Measurements from ENCODE around the gene DCAF17.

The DCAF17 gene

GRCh38 chr2:171487201-171487600 lies 53.2 kb downstream of the DCAF17 start:
- no peak overlapping the region for H3K4me3 ChIP-seq (ENCODE audit: low read depth in 1 of 2, low read length in 2 of 2)
- H3K4me1 ChIP-seq (ENCODE audit: insufficient read depth, low read length), result no peaks in the 10 kb centered on the region
- no peak overlapping the region for H2AFZ ChIP-seq (ENCODE audit: low read depth, low read length)
- DNase-seq (no peak), ATAC-seq (ENCODE audit: insufficient read depth, low read depth) (no peak)
- no peaks in the 10 kb centered on the region for H4K20me1 ChIP-seq (ENCODE audit: insufficient read depth, low read length)
- TF ChIP-seq, protein P1, sequence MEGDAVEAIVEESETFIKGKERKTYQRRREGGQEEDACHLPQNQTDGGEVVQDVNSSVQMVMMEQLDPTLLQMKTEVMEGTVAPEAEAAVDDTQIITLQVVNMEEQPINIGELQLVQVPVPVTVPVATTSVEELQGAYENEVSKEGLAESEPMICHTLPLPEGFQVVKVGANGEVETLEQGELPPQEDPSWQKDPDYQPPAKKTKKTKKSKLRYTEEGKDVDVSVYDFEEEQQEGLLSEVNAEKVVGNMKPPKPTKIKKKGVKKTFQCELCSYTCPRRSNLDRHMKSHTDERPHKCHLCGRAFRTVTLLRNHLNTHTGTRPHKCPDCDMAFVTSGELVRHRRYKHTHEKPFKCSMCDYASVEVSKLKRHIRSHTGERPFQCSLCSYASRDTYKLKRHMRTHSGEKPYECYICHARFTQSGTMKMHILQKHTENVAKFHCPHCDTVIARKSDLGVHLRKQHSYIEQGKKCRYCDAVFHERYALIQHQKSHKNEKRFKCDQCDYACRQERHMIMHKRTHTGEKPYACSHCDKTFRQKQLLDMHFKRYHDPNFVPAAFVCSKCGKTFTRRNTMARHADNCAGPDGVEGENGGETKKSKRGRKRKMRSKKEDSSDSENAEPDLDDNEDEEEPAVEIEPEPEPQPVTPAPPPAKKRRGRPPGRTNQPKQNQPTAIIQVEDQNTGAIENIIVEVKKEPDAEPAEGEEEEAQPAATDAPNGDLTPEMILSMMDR (IDR thresholded peaks at IDR 0.05; ENCODE audit: borderline replicate concordance, extremely low read depth, low read length, poor library complexity, severe bottlenecking), result no peak
- no peak for TF ChIP-seq EZH2 (IDR thresholded peaks at IDR 0.05; ENCODE audit: borderline replicate concordance, low read depth, low read length, severe bottlenecking)
- no peaks in the 10 kb centered on the region for H3K79me2 ChIP-seq (ENCODE audit: insufficient read depth, low read length)
- H3K27ac ChIP-seq (ENCODE audit: low read length), result no peak overlapping the region
- no peak overlapping the region for H3K9ac ChIP-seq (ENCODE audit: low read depth, low read length)
- H3K4me2 ChIP-seq (ENCODE audit: insufficient read depth, low read length), result no peak overlapping the region
- H3K36me3 ChIP-seq (ENCODE audit: insufficient read depth, low read length), result peaks cover 16% of the 10 kb centered on the region; the same call in 1 of the 2 replicates
- no peaks in the 10 kb centered on the region for H3K27me3 ChIP-seq (ENCODE audit: insufficient read depth, low read length, poor library complexity)
- H3K9me3 ChIP-seq (ENCODE audit: insufficient read depth, low read length, severe bottlenecking), result no peaks in the 10 kb centered on the region

GRCh38 chr2:171487803-171488259 lies 53.8 kb downstream of the DCAF17 start:
- Histone ChIP-seq H3K4me1 (ENCODE audit: insufficient read depth, low read length) (no peaks in the 10 kb centered on the region), H3K4me2 (ENCODE audit: insufficient read depth, low read length) (no peak overlapping the region), H2AFZ (ENCODE audit: low read depth, low read length) (no peak overlapping the region), H3K9ac (ENCODE audit: low read depth, low read length) (no peak overlapping the region), H3K27ac (ENCODE audit: low read length) (no peak overlapping the region), H3K79me2 (ENCODE audit: insufficient read depth, low read length) (no peaks in the 10 kb centered on the region), H3K27me3 (ENCODE audit: insufficient read depth, low read length, poor library complexity) (no peaks in the 10 kb centered on the region), H3K9me3 (ENCODE audit: insufficient read depth, low read length, severe bottlenecking) (no peaks in the 10 kb centered on the region), H4K20me1 (ENCODE audit: insufficient read depth, low read length) (no peaks in the 10 kb centered on the region), H3K4me3 (ENCODE audit: low read depth in 1 of 2, low read length in 2 of 2) (no peak overlapping the region), H3K36me3 (ENCODE audit: insufficient read depth, low read length) (peaks cover 14% of the 10 kb centered on the region; the same call in 1 of the 2 replicates)
- no peak for DNase-seq
- TF ChIP-seq, protein P1 (IDR thresholded peaks at IDR 0.05; ENCODE audit: borderline replicate concordance, extremely low read depth, low read length, poor library complexity, severe bottlenecking), result no peak
- no peak for TF ChIP-seq EZH2 (IDR thresholded peaks at IDR 0.05; ENCODE audit: borderline replicate concordance, low read depth, low read length, severe bottlenecking)
- no peak for ATAC-seq (ENCODE audit: insufficient read depth, low read depth)

DNA sequence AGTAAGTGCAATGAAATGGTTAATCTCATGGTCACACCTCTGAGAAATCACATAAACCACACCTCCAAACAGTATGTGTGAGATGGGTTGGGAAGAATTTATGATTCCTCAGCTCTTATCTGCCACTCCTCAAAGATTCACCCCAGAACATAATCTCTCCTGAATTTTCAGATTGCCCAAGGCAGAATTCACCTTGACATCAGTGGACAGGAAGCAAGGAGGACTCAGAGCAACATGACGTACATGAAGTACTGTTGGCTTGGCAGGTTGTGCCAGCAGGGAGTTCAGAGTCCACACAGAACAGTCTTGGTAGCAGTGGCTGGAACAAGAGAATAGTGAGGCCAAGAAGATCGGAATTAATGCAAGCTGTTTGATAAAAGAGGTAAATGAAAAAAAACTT lies 56.6 kb downstream of the DCAF17 start:
- Histone ChIP-seq H3K36me3 (ENCODE audit: insufficient read depth, low read length) (peaks cover 2% of the 10 kb centered on the region; the same call in 1 of the 2 replicates), H3K9ac (ENCODE audit: low read depth, low read length) (no peak overlapping the region), H3K27me3 (ENCODE audit: insufficient read depth, low read length, poor library complexity) (no peaks in the 10 kb centered on the region), H3K9me3 (ENCODE audit: insufficient read depth, low read length, severe bottlenecking) (no peaks in the 10 kb centered on the region), H3K27ac (ENCODE audit: low read length) (no peak overlapping the region), H2AFZ (ENCODE audit: low read depth, low read length) (no peak overlapping the region; the same call in 1 of the 2 replicates), H3K4me3 (ENCODE audit: low read depth in 1 of 2, low read length in 2 of 2) (no peak overlapping the region), H3K79me2 (ENCODE audit: insufficient read depth, low read length) (no peaks in the 10 kb centered on the region), H3K4me2 (ENCODE audit: insufficient read depth, low read length) (no peak overlapping the region), H3K4me1 (ENCODE audit: insufficient read depth, low read length) (no peaks in the 10 kb centered on the region), H4K20me1 (ENCODE audit: insufficient read depth, low read length) (no peaks in the 10 kb centered on the region)
- TF ChIP-seq EZH2 (IDR thresholded peaks at IDR 0.05; ENCODE audit: borderline replicate concordance, low read depth, low read length, severe bottlenecking), result no peak
- TF ChIP-seq, protein P1 (IDR thresholded peaks at IDR 0.05; ENCODE audit: borderline replicate concordance, extremely low read depth, low read length, poor library complexity, severe bottlenecking), result no peak
- DNase-seq (no peak), ATAC-seq (ENCODE audit: insufficient read depth, low read depth) (no peak)

Measured in DND-41 (cell line).